ENCODE data around the gene ATP13A4.

GRCh38 chr3:193573403-193574191 lies 18.9 kb upstream of the ATP13A4 start:
- TF ChIP-seq CTCF (IDR thresholded peaks at IDR 0.05) (no peak), POLR2A (IDR thresholded peaks at IDR 0.05; ENCODE audit: low read depth) (no peak), POLR2AphosphoS5 (IDR thresholded peaks at IDR 0.05) (no peak)
